DMS153 treated with DMSO at 0.1 percent for 48 hours (cell line): ENCODE results near the gene IGFBP1.

Experiments used
- DNase-seq: peaks from one replicate; lab custom pipeline; 2025; ENCODE audit not compliant: unreplicated experiment; lab: John Stamatoyannopoulos, UW

IGFBP1 gene

GRCh38 chr7:45898222-45898621 is 9.9 kb downstream of the IGFBP1 start:
- DNase-seq, result no peak

- DNase-seq, result no peak
These were observed 13.3 kb downstream of the IGFBP1 start for GRCh38 chr7:45901566-45901965.

- no peak for DNase-seq
These were observed 14.5 kb downstream of the IGFBP1 start for GRCh38 chr7:45902820-45903219.

GRCh38 chr7:45909561-45909960 is 21.3 kb downstream of the IGFBP1 start:
- DNase-seq, result no peak

GRCh38 chr7:45910855-45911254 is 22.6 kb downstream of the IGFBP1 start:
- DNase-seq, result no peak

GRCh38 chr7:45911311-45911710 is 23.0 kb downstream of the IGFBP1 start:
- DNase-seq, result no peak

- DNase-seq, result no peak
These were observed 24.7 kb downstream of the IGFBP1 start for GRCh38 chr7:45912972-45913371.

- DNase-seq, result no peak
These were observed 26.6 kb downstream of the IGFBP1 start for GRCh38 chr7:45914911-45915310.

GRCh38 chr7:45915606-45916005 is 27.3 kb downstream of the IGFBP1 start:
- DNase-seq, result no peak

- DNase-seq, result no peak
These were observed 28.8 kb downstream of the IGFBP1 start for GRCh38 chr7:45917064-45917463.

- peak; percentile 70 for DNase-seq
These were observed 29.4 kb downstream of the IGFBP1 start for GRCh38 chr7:45917658-45918057.

- no peak for DNase-seq
These were observed 30.3 kb downstream of the IGFBP1 start for GRCh38 chr7:45918556-45918955.

- no peak for DNase-seq
These were observed 31.0 kb downstream of the IGFBP1 start for GRCh38 chr7:45919231-45919784.

- no peak for DNase-seq
These were observed 31.7 kb downstream of the IGFBP1 start for GRCh38 chr7:45919993-45920459.

GRCh38 chr7:45920502-45921380 is 32.5 kb downstream of the IGFBP1 start, which contains the start of gene IGFBP3:
TSS of gene IGFBP3 (minus strand) at chr7:45921272. CDS start at chr7:45921140, 132 bp downstream.
- DNase-seq, result peak; percentile 71

GRCh38 chr7:45921381-45921698 is 33.1 kb downstream of the IGFBP1 start:
- DNase-seq, result no peak

GRCh38 chr7:45921699-45922519 is 33.6 kb downstream of the IGFBP1 start:
- DNase-seq, result peak; percentile 45

GRCh38 chr7:45922810-45923209 is 34.5 kb downstream of the IGFBP1 start:
- peak; percentile 53 for DNase-seq

- DNase-seq, result peak; percentile 60
These were observed 35.0 kb downstream of the IGFBP1 start for GRCh38 chr7:45923290-45923689.

GRCh38 chr7:45923818-45924217 is 35.5 kb downstream of the IGFBP1 start:
- DNase-seq, result no peak

GRCh38 chr7:45924283-45924682 is 36.0 kb downstream of the IGFBP1 start:
- DNase-seq, result no peak

GRCh38 chr7:45927721-45928120 is 39.4 kb downstream of the IGFBP1 start:
- no peak for DNase-seq
